Fibroblast of skin of right quadriceps (primary cell): ENCODE measurements around the gene LGALS3BP.

Experiments
- DNase-seq: peaks from one replicate; pipeline ENCODE4 v3.0.0-alpha.2; 2013

The LGALS3BP gene

DNA sequence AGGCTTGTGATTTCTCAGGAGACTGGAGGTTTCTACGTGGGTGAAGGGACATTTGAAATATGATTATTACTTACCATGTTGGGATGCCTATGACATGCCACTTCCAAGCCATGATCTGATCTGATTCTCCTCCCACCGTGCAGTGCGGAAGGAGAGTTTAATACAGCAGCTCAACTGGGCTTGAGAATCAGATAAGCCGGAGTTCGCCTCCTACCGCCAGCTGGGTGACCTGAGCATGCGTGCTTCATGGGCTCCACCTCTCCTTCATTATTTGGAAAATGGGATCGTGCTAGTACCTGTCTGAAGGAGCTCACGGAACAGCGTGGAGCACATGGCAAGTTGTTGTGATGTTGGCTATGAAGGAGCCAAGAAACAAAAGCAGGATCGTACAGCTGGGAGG is 42.2 kb downstream of the LGALS3BP start:
- no peak for DNase-seq

DNA sequence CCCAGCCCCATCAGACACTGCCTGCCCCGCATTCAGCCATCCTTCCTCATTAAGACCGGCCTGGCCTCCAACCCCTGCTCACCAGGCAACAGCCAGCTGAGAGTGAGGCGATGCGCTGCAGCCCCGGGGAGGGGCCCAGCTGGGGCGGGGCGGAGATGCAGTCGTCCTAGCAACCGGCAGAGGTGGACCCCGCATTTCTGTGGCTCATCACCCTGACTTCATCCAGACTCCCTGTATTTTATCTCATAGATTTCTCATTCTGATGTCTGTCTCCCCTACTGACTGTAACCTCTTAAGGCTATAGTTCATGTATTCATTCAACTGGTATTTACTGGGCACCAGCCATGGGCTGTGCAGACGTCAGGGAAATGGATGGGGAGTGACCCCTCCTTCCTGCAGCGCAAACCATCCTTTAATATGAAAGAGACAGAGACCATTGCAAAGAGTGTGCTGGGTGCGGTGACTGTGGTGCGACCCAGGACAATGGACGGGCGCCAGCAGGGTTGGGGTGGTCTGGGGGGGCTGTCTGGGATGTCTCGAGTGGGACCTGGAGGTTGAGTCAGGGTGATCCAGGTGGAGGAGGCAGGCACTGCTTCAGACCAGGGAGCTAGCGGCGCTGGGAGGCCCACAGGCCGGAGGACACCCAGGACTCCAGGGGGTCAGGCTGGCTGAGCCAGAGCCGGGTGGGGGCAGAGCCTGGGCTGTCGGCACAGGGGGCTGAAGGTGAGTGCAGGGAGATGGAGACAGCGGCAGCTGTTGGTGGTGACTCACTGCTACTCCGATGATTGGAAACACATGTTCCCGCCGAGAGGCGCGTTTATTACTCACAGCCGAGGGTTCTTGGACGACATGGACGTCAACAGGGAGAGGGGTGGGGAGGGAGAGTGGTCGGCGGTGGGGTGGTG is 44.1 kb downstream of the LGALS3BP start:
- DNase-seq = peak; percentile 98

DNA sequence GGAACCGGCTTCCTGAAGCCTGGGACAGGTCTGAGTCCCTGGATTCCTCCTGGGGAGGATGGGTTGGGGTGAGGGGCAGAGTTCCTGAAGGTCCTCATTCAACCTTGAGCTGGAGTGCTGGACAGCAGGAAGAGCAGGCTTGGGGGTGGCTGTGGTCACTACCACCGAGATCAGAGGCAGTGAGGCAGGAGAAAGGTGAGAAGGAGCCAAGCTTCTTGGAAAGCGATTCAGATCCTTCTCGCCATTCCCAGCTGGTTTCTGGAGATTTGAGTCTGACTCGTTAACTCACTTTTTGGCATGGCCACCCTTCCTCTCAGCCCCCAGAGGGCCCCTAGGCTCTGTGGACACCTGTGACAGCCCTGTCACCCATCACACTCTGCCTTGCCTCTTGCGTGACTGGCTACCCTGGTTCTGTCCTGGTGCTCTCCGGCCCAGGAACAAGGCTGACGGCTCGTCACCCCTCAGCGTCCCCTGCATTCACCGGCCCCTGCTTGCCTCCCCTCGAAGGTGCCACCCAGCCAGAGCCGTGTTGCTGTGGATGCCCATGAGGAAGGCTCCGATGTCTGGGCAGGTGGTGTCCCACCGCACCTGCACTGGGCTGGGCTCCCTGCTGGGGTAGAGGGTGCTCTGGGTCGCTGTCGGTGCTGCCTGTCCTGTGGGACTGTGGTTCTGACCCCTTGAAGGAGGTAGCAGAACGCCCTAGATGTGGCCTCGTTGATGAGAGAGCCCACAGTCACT is 44.9 kb downstream of the LGALS3BP start:
- DNase-seq = peak; percentile 33

DNA sequence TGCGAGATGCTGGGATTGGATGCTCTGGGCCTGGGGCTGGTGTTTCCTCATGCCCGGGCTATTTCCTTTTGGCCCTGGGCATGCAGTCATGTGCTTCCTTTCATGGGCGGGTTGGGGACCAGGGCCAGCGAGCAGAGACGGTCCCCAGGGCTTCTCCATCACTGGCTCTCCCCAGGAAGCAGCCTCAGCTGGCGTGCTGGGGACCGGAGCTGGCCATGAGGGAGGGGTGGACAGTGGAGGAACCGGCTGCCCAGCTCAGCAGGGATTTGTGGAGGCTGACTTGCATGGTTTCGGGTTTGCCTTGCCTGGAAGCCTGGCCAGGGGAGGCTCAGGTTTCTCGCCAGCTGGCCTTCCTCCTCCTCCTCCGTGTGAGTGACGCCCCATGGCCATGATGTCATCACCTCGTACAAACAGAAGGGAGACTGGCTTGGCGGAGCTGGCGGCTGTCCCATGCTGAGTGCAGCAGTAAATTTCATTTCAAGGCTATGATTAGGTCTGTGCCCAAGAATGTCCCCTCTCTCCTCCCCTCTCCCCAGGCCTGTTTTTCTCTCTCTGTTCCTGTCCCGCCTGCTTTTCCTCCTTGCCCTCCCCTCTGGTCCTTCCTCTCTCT is 45.7 kb downstream of the LGALS3BP start:
- DNase-seq = peak; percentile 99

DNA sequence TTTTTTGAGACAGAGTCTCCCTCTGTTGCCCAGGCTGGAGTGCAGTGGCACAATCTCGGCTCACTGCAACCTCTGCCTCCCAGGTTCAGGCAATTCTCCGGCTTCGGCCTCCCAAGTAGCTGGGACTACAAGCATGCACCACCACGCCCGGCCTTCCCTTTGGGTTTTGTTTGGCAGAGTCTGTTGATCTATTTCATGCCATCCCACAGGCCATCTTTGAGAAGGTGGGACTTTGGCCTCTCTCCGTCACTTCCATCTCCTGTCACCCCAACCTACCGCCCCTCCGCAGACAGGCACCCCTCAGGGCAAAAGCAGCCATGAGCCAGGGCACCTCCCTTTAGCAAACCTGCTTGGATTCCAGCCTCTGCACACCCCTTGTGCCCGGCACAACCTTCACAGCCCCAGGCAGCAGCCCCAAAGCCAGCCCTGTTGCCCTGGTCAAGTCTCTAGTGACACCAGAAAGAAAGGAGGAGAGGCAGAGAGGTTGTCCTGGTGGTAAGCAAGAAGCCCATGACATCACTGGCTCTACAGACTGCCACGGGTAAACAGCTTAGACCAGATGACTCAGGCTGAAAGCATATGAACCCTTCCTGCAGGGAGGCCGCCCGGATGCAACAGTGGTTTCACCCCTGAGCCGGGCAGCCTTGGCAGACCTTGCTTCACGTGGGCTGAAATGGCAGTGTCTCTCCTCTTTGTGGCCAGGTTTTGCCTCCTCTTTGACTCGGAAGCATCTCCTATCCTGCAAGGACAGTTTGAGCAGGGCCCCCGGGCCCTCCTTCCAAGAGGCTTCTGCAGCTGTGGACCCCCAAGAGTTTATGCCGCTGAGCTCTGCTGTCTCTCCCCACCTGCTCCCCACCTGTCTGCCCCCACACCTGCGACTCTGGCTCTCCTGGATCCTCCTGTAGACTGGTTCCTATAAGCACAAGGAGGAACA is 46.4 kb downstream of the LGALS3BP start:
- DNase-seq = peak; percentile 93

DNA sequence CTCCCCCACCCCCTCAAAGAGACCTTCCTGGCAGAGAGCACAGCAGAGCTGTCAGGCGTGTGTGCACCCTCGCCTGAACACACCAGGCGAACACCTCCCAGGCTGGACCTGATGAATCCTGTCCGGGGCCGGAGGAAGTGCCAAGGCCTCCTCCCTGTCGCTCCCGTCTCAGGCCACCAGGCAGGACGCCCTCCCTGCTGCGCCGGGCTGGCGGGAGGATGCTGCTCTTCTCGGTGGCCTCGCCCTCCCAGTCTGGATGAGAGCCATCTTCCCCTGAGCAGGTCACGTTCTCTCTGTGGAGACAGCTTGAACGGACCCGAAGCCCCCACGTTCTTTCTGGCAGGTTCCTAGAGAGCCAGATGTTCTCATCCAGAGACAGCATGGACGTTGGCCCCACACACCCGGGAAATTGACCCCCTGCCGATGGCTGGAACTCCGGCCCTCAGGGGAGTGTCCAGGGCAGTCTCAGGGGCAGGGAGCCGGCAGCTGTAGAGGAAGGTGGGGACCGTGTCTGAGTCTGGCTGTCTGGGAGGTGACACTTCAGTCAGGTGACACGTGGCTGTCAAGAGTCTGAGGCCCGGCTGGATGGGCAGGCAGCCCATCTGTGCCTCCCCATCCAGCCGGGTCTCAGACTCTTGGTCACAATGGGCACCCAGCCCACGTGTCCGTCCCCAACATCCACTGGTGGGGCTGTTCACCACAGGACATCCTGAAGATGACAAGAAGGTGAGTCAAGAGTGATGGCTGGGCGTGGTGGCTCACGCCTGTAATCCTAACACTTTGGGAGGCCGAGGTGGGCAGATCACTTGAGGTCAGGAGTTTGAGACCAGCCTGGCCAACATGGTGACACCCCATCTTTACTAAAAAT is 49.6 kb downstream of the LGALS3BP start:
- no peak for DNase-seq

DNA sequence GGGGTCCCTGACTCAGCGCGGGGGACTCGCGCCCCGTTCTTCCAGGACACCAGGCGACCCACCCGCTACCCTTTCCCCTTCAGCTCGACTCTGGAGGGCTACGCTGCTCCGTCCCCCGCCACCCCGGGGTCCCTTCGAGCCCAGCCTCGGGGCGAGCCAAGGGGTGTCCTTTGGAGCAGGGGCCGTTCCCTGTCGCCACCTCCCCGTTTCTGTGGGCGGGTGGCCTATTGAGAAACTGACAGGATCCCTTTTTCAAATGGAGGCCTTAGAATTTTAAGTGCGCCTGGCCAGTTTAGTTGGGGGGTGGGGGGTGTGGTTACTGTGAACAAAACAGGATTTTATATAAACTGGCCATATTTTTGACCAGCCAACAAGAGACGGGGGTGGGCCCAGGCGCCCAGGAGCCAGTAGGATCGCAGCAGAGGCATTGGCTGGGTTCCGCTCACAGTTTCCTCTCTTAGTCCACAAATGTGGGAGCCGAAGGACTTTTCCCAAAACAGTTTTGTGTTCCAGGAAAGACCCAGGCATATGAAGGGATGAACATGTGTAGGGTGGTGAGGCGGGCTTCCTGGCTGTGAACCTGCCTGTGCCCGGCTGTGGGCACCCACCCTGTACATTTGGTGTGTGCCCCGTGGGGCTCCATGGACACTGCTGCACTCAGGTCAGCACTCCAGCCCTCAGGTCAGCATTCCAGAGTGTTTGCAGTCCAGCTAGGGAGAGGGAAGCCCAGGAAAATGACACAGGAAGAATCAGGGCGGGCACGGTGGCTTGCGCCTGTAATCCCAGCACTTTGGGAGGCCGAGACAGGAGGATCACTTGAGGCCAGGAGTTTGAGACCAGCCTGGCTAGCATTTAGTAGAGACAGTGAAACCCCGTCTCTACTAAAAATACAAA is 53.8 kb downstream of the LGALS3BP start:
- peak; percentile 73 for DNase-seq

DNA sequence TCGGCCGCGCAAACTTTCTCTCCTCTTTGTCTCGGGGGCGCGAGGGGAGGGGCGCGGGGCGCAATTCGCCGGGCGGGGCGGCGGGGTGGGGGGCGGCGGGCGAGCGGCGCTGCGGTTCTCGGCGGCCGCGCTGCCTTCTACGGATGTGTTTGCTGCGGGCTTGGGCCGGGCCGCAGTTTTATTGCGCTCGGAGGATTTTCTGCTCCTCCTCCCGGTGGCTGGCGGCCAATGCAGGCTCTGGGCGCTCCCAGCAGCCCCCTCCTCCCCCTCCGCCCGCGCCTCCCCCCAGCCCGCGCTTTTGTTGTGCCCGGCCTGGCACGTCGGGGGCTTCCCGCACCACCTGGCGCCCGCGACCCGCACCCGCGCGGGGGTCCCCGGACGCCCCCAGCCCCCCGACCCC is 54.5 kb downstream of the LGALS3BP start, which contains the start of gene TIMP2:
TIMP2 (minus strand) TSS at position 154 of the 400 bp plus-strand sequence. CDS start 299 bp downstream, outside the sequence.
- DNase-seq = peak; percentile 89

DNA sequence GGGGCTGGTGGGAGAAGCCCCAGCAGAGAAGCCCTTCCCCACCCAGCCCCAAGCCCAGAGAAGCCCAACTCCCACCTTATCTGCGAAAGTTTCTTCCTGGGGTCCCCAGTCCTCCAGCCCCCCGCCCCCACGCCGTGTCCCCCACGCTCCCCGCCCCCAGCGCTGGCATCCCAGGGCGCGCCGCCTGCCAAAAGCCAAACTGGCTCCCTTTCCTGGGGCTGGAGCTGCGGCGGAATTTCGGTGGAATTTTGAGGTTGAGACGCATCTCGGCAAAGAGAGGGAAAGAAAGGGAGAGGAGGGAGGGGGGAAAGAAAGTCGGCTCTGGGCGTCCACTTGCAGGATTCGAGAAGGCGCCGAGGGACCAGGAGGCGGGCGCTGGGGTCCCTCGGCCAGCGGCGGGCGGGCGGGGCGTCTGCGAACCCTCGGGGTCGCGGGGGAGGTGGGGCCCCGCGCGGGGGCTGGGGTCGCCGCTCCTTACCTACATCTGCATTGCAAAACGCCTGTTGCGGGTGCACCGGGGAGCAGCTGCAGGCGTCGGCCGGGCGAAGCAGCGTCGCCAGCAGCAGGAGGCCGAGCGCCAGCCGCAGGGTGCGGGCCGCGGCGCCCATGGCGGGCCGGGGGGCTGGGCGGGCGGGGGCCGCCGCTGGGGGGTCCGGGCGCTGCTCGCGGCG is 55.1 kb downstream of the LGALS3BP start:
- DNase-seq = peak; percentile 41

DNA sequence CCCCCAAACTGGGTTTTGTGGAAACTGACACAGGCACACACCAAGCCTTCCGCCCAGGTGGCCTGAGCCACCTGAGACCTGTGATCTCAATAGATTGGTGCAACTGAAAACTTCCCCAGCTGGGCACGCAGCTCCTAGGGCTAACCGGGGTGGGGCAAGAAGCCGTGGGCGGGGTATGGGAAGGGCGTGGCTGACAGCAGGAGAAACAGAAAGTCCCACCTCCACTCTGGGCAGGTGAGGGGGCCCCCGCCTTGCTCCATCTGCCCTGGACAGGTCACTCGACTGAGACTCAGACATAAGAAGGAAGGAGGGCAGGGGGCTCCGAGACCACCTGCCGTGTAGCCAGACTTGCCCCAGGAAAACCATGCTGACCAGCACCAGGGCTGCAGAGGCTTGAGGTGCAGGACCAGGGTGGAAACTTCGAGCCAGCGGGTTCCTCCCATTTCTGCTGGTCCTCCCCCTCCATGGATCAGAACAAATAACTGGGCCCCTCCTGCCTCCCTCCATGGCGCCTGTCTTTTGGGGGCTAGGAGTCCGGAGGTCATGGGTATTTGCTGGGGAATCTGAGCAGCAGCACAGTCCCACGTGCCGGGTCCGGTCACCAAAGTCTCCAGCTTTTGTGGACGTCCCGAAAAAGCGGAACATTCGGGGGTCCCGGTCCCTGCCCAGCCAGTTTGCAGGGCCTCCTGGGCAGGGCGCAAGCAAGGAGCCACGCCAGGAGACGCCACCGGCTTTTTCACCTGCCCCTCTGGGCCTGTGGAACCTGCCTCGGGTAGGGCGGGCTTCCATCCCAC is 55.9 kb downstream of the LGALS3BP start:
- DNase-seq = no peak

DNA sequence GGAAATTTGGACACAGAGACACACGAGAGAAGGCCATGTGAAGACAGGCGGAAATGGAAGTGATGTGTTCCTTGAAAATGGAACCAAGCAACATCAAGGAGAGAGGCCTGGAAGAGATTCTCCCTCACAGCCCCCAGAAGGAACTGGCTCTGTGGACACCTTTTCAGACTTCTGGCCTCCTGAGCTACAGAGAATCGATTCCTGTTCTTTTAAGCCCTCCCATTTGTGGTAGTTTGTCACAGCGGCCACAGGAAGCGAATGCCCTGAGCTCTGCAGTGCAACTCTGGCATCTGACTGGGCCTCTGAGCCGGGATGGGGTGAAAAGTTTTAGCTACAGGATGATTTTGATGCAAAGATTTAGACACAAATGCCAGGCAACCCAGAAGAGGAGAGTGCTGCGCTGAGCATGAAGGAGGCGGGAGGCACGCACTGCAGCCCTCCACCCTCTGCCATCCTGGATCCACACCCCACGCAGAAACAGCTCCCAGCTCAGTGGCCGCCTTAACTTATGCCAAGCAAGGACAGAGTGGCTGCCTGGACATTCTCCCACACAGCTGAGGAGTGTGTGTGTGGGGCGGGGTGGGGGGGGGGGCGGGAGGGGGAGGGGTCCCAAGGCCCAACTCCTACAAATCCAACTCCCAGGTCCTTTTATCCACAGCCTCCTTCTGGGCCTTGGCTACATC is 56.8 kb downstream of the LGALS3BP start:
- DNase-seq = no peak

DNA sequence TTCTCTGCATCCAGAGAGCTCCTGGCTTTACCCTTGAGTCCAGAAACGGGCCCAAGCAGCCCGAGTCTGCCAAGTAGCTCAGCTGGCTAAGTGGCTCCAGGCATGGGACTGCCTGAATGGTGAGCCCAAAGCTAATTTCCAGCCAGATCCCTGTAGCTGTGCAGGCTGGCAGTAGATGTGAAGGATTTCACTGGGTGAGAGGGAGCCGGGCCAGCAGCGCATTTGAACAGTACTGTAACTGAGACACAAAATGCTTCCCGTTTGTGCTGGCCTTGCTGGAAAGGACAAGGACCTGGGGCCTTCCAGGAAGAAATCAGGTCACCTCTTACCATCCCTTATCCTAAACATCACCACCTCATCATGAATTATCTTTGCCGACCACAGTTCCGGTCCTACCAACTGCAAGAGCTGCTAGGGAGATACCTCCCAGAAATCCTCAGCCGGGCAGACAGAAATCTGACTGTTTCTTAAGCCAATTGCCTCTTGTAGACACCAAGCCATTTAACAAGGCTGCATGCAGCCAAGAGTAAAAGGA is 58.2 kb downstream of the LGALS3BP start:
- no peak for DNase-seq
